GM18498 (cell line): ENCODE data around the gene ISL2.
A peak's percentile ranks its signal among the peaks of the same experiment; 100 is the strongest.

ENCODE experiments used
- ATAC-seq: cut with Tn5 transposase; IDR thresholded peaks from one replicate; pipeline ENCODE4 v1.9.1; 2021; ENCODE audit warnings: mild to moderate bottlenecking, moderate library complexity; ENCODE audit not compliant: unreplicated experiment

The ISL2 gene

GRCh38 chr15:76327191-76328105 is 9.1 kb upstream of the ISL2 start:
- ATAC-seq: no peak

GRCh38 chr15:76328106-76328696 is 8.4 kb upstream of the ISL2 start:
- no peak for ATAC-seq

GRCh38 chr15:76328958-76329357 is 7.6 kb upstream of the ISL2 start:
- ATAC-seq: no peak

GRCh38 chr15:76330080-76330680 is 6.4 kb upstream of the ISL2 start:
- no peak for ATAC-seq

GRCh38 chr15:76332796-76333195 is 3.8 kb upstream of the ISL2 start:
- ATAC-seq: no peak

- no peak for ATAC-seq
Observed at GRCh38 chr15:76333309-76333708, 3.3 kb upstream of the ISL2 start.

- ATAC-seq: no peak
Observed at GRCh38 chr15:76333720-76334437, 2.7 kb upstream of the ISL2 start.

- ATAC-seq: no peak
Observed at GRCh38 chr15:76334438-76335306, 1.9 kb upstream of the ISL2 start.

- no peak for ATAC-seq
Observed at GRCh38 chr15:76335307-76336253, 993 bp upstream of the ISL2 start.

- no peak for ATAC-seq
Observed at GRCh38 chr15:76337059-76337695, 604 bp downstream of the ISL2 start.

- no peak for ATAC-seq
Observed at GRCh38 chr15:76337696-76338485, 1.3 kb downstream of the ISL2 start.

- no peak for ATAC-seq
Observed at GRCh38 chr15:76338486-76339304, 2.1 kb downstream of the ISL2 start.

- no peak for ATAC-seq
Observed at GRCh38 chr15:76339305-76340197, 3.0 kb downstream of the ISL2 start.

GRCh38 chr15:76340198-76340802 is 3.7 kb downstream of the ISL2 start:
- no peak for ATAC-seq

- peak; percentile 25 for ATAC-seq
Observed at GRCh38 chr15:76340803-76341365, 4.3 kb downstream of the ISL2 start.
